Activated CD4-positive, alpha-beta T cell treated with anti-CD3 and anti-CD28 coated beads for 36 hours (primary cell): Measurements from ENCODE around the gene PXK. TPM values are rescaled to one million over a fixed set of nuclear protein-coding genes. Genes with fewer than 3 reads are reported as not detected.

Experiments used
- ATAC-seq: fragments of 200-7000 bp; cut with Tn5 transposase; one replicate; pipeline ENCODE4 v1.10.0; 2021; ENCODE audit warnings: mild to moderate bottlenecking, moderate library complexity
- CTCF ChIA-PET: fragments of 350-600 bp; sonication (Branson Sonifier 250); formaldehyde crosslinking; loops from one replicate; lab custom pipeline; 2021; ENCODE audit warnings: antibody characterized with exemption; lab: Charles Lee
- POLR2A ChIA-PET: fragments of 350-600 bp; sonication (Branson Sonifier 250); formaldehyde crosslinking; loops from one replicate; lab custom pipeline; 2021; ENCODE audit warnings: antibody characterized with exemption, inconsistent platforms; lab: Charles Lee
- DNase-seq: peaks from one replicate; pipeline ENCODE4 v3.0.0-alpha.2; 2020
- H3K27ac Mint-ChIP-seq: one replicate; pipeline ENCODE4 v1.8.0; 2021; ENCODE audit warnings: mixed read lengths
- H3K27me3 Mint-ChIP-seq: one replicate; pipeline ENCODE4 v1.8.0; 2021; ENCODE audit warnings: mixed read lengths
- H3K36me3 Mint-ChIP-seq: one replicate; pipeline ENCODE4 v1.8.0; 2021; ENCODE audit warnings: low read depth, mixed read lengths
- H3K4me1 Mint-ChIP-seq: one replicate; pipeline ENCODE4 v1.8.0; 2021; ENCODE audit warnings: mixed read lengths
- H3K4me3 Mint-ChIP-seq: one replicate; pipeline ENCODE4 v1.8.0; 2021; ENCODE audit warnings: mild to moderate bottlenecking, moderate library complexity, mixed read lengths
- H3K9me3 Mint-ChIP-seq: one replicate; pipeline ENCODE4 v1.8.0; 2021; ENCODE audit warnings: low read depth, mixed read lengths
- intact Hi-C, 2 experiments: fragments of 100-400 bp; cut with DNase I in 1 of 2; cut with micrococcal nuclease in 1 of 2; formaldehyde crosslinking; loops; one replicate each; pipeline versions ENCODE4 v1.14.2 to v1.15.1; 2022 to 2024; cut with DNase I, micrococcal nuclease
- total RNA-seq, 2 experiments: library from RNA; stranded (reverse); gene quantifications; one replicate each; pipeline ENCODE4 v1.2.3, GENCODE V29; 2021

PXK gene
- total RNA-seq, 2 experiments from 2014 or later = 35.2 to 50.7 TPM

DNA sequence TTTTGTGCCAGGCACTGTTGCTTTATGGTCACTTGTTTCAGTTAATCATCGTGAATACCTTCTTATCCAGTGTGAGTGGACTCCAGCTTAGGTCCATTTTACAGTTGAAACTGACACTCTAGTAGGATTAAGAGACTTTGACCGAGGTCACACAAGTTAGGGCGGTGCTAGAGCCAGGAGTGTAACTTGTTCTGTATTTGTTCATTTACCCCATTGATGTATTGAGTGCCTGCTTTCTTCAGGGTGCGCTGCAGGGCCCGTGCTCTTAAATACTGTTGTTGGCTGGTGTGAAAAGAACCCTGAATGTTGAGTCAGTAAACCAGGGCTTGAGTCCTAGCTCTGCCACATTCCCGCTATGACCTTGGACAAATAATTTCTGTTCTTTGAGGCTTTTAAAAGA, 85.5 kb downstream of the PXK start:
- ChIA-PET POLR2A (no interaction called here), CTCF (interaction anchor here (0.5 to 4.4 kb wide), 4 partner anchors 74 to 111 kb away, joined by 3 to 44 read pairs (median 4); partner anchors contain the start of genes HTD2, KCTD6 and RPP14)
- H3K9me3 Mint-ChIP-seq = no peaks in the 10 kb centered on the region
- H3K4me3 Mint-ChIP-seq = no peak overlapping the region
- H3K27me3 Mint-ChIP-seq = no peaks in the 10 kb centered on the region
- DNase-seq = no peak
- peaks cover 12% of the 10 kb centered on the region for H3K36me3 Mint-ChIP-seq
- intact Hi-C loops = no loop called here
- H3K4me1 Mint-ChIP-seq = peaks cover 8% of the 10 kb centered on the region
- no peak for ATAC-seq
- H3K27ac Mint-ChIP-seq = no peak overlapping the region

DNA sequence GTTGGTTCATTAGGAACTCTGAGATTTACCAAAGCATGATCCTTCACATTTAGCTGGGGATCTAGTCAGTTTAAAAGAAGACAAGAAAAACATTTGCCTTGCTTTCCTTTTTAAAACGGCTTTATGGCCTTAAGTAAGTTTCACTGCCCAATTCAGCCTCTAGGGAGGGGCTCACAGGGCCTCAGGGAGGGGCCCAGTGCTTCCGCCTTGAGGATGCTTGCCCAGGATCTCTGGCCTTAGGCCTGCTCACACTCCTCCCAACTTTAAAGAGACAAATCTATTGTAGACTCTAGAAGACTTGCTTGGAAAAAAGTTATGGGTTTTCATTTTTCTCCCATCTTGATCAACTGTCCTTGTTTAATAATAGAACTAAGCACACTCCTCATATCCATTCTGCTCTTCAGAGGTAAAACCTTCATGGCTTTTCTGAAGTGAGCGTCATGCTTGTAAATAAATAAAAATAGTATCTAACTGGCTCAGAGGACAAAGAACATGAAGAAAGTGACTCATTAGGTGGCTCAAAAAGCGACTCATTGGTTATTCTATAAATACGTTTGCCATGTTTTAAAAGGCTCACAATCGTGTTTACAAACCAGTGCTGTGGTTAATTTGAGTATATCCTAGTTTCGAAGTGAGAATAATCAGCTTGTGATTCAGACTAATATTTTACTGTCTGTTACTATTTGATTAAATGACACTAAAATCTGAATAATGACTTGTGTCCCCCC, 87.3 kb downstream of the PXK start:
- Mint-ChIP-seq H3K4me3 (no peak overlapping the region), H3K27ac (peak overlapping the region; percentile 70), H3K27me3 (no peaks in the 10 kb centered on the region), H3K9me3 (no peaks in the 10 kb centered on the region), H3K4me1 (peaks cover 4% of the 10 kb centered on the region), H3K36me3 (peaks cover 17% of the 10 kb centered on the region)
- ChIA-PET CTCF (interaction anchor here (0.6 to 0.8 kb wide), 2 partner anchors 22 to 110 kb away, joined by 3 read pairs; no protein-coding TSS in a partner anchor), POLR2A (no interaction called here)
- ATAC-seq (peak; percentile 49), DNase-seq (no peak)
- intact Hi-C loops = no loop called here

DNA sequence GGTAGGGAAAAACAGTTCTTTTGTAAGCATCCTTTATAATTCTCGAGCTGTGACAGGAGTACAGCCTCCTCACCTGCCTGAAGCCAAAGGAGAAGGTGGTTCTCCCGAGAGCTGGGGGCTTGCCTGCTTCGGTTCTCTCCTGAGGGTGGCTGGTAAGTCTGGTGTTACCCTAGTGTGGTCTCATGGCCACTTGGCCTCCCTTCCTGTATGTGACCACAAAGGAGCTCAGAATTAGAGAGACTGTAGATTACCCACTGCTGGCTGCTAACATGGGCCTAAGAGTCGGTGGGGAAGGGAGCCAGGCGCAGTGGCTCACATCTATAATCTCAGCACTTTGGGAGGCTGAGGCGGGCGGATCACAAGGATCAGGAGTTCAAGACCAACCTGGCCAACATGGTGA, 88.3 kb downstream of the PXK start:
- DNase-seq = no peak
- Mint-ChIP-seq H3K27ac (no peak overlapping the region), H3K4me1 (peaks cover 4% of the 10 kb centered on the region), H3K36me3 (peaks cover 16% of the 10 kb centered on the region), H3K4me3 (no peak overlapping the region), H3K27me3 (no peaks in the 10 kb centered on the region), H3K9me3 (no peaks in the 10 kb centered on the region)
- CTCF ChIA-PET = interaction anchor here (0.6 kb wide), 1 partner anchor 317 kb away, joined by 3 read pairs; no protein-coding TSS in a partner anchor
- POLR2A ChIA-PET = no interaction called here
- intact Hi-C loops = no loop called here
- ATAC-seq = no peak

DNA sequence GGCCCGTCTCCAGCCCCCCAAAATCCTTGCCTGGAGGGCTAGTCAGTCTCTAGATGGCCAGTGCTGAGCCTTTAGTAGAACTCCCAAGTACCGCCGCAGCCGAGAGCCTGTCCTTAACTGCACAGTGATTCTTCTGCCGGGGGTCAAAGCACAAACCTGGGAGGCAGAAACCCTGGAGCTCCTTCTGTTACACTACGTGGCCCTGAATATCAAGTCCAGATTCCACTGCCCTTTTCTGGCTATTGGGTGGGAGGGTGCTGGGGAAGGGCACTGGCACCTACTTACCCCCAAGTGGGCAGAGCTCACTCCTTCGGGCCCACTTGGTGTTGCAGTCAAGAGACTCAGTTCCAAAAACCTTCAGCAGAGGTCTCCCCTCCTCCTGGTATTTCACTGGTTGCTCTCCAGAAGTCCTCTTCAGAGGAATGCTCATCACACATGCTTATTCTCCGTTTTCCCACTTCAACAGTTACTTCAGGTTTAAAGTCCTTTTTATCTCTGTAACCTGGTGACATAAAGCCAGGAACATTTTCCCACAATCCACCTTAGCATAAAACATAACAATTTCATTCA, 90.1 kb downstream of the PXK start:
- Mint-ChIP-seq H3K27me3 (no peaks in the 10 kb centered on the region), H3K27ac (peak overlapping the region; percentile 71)
- intact Hi-C loops = no loop called here

DNA sequence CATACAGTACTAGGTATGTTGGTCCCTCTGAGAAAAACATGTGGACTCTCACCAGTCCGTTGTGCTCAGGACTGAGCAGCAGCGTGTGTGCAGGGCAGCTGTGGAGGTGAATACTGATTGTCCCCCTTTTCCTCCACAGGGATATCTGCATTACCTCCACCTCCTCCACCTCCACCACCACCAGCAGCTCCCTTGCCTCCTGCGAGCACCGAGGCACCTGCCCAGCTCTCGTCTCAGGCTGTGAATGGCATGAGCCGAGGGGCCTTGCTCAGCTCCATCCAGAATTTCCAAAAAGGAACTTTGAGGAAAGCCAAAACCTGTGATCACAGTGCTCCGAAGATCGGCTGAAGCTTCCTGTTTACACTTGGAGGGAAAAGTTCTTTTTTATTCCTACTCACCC, 91.9 kb downstream of the PXK start:
- intact Hi-C loops = loop anchor here in 1 of 2 experiments (5.0 kb wide), 1 partner anchor 237 kb away; no protein-coding TSS in a partner anchor
- Mint-ChIP-seq H3K9me3 (no peaks in the 10 kb centered on the region), H3K4me3 (no peak overlapping the region), H3K36me3 (peaks cover 38% of the 10 kb centered on the region), H3K27ac (peak overlapping the region; percentile 35), H3K4me1 (peaks cover 4% of the 10 kb centered on the region), H3K27me3 (no peaks in the 10 kb centered on the region)
- ChIA-PET POLR2A (interaction anchor here (0.7 kb wide), 1 partner anchor 8 kb away, joined by 3 read pairs; no protein-coding TSS in a partner anchor), CTCF (interaction anchor here (1.1 to 2.5 kb wide), 3 partner anchors 9 to 108 kb away, joined by 3 to 10 read pairs (median 3); no protein-coding TSS in a partner anchor)
- no peak for DNase-seq
- no peak for ATAC-seq

More for the DNA sequence above, 90.1 kb downstream of the PXK start:
- ATAC-seq = no peak
- Mint-ChIP-seq H3K9me3 (no peaks in the 10 kb centered on the region), H3K4me1 (peaks cover 4% of the 10 kb centered on the region), H3K4me3 (no peak overlapping the region), H3K36me3 (peaks cover 23% of the 10 kb centered on the region)
- ChIA-PET POLR2A (no interaction called here), CTCF (interaction anchor here (1.0 kb wide), 1 partner anchor 117 kb away, joined by 3 read pairs; the partner anchor contains the start of genes HTD2 and RPP14)
- DNase-seq = no peak

DNA sequence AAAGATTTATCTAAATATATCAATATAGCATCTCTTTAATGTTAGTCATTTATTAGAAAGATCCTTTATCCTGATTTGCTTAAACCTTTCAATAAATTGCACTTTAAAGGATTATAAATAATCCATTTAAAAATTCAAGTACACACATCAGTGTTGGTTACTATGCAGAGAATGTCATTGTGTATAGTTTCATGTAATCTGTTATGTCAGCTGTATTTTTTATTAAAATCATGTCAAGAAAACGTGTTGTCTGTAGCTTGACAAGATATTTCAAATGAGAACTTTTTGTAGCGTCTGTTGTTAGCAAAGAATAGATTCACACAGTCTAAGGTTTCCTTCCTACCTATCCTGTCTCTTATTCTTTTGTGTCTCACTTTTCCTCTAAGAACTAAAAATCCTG, 93.1 kb downstream of the PXK start:
- Mint-ChIP-seq H3K9me3 (no peaks in the 10 kb centered on the region), H3K4me1 (no peaks in the 10 kb centered on the region), H3K36me3 (peaks cover 44% of the 10 kb centered on the region), H3K27me3 (no peaks in the 10 kb centered on the region), H3K4me3 (no peak overlapping the region), H3K27ac (peak overlapping the region; percentile 51)
- CTCF ChIA-PET = interaction anchor here (0.6 to 2.5 kb wide), 5 partner anchors 9 to 107 kb away, joined by 3 to 10 read pairs (median 3); no protein-coding TSS in a partner anchor
- POLR2A ChIA-PET = interaction anchor here (0.6 to 1.7 kb wide), 2 partner anchors 112 to 119 kb away, joined by 3 to 4 read pairs; partner anchors contain the start of gene HTD2
- ATAC-seq = no peak
- intact Hi-C loops = loop anchor here in 1 of 2 experiments (5.0 kb wide), 1 partner anchor 238 kb away; no protein-coding TSS in a partner anchor
- no peak for DNase-seq

DNA sequence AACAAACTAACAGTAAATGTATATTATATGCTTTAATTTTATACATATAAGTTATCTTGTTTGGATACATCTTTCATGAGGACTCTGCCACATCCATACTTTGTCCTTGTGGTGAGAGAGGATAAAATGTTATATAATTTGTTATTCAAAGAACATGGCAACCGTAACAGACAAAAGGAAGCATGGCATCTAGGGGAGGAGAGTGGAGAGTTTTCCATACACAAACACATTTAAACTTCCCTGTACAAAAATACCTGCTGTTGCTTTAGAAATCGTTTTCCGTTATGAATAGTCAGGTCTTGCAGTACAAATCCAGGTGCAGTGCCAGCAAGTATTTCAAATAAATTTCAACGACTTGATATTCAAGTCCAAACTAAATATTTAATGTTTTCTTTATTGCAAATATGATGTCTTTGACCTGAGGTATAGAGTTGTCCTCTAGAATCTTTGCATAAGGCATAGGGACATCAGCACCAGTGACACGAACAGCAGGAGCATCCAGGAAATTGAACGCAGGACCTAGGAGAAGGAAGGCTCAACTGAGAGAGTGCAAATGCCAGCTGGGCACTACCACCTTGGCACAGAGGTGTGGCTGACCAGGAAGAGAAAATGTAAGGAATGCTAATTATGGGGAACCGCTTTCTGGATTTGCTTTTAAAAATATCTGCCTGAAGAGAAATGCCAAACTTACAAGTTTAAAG, 95.1 kb downstream of the PXK start:
- ATAC-seq (no peak), DNase-seq (no peak)
- no peaks in the 10 kb centered on the region for H3K27me3 Mint-ChIP-seq
- no peak overlapping the region for H3K27ac Mint-ChIP-seq
- ChIA-PET CTCF (interaction anchor here (0.8 kb wide), 1 partner anchor 122 kb away, joined by 3 read pairs; the partner anchor contains the start of genes HTD2 and RPP14), POLR2A (no interaction called here)
- no peak overlapping the region for H3K4me3 Mint-ChIP-seq
- peaks cover 44% of the 10 kb centered on the region for H3K36me3 Mint-ChIP-seq
- peaks cover 10% of the 10 kb centered on the region for H3K4me1 Mint-ChIP-seq
- intact Hi-C loops = loop anchor here in 1 of 2 experiments (5.0 kb wide), 1 partner anchor 241 kb away; no protein-coding TSS in a partner anchor
- no peaks in the 10 kb centered on the region for H3K9me3 Mint-ChIP-seq

DNA sequence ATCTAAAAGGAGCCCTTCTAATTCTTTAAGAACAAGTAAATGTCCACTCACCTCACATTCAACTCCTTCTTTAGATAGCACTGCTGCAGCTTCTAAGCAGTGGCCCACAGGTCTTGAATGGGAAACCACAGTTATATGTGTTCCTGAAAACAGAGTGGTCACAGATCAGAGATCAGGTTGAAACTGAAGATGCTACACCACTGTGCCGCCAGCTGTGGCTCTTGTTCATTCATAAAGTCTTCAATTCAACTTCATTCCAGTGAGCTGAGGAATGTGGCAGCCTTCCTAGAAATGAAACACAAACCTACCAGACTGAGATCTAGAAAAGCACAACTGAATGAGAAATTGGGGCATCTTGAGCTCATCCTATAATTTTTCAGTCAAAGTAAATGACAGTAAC, 97.0 kb downstream of the PXK start:
- Mint-ChIP-seq H3K36me3 (peaks cover 36% of the 10 kb centered on the region), H3K27me3 (no peaks in the 10 kb centered on the region)
- ATAC-seq = no peak

DNA sequence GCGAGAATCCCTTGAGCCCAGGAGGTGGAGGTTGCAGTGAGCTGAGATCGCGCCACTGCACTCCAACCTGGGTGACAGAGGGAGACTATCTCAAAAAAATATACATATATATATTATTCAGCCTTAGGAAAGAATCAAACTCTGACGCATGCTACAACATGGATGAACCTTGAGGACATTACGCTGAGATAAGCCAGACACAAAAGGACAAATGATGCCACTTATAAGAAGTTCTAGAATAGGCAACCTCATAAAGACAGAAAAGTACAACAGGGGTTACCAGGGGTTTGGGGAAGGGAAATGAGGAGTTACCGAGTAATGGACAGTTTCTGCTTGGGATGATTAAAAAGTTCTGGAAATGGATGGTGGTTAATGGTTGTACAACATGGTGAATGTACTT, 100.2 kb downstream of the PXK start:
- no peak for DNase-seq

More for the DNA sequence above, 97.0 kb downstream of the PXK start:
- peaks cover 23% of the 10 kb centered on the region for H3K4me1 Mint-ChIP-seq
- DNase-seq = no peak
- no peaks in the 10 kb centered on the region for H3K9me3 Mint-ChIP-seq
- CTCF ChIA-PET = interaction anchor here (0.6 kb wide), 2 partner anchors 111 to 139 kb away, joined by 3 read pairs; no protein-coding TSS in a partner anchor
- POLR2A ChIA-PET = no interaction called here
- H3K4me3 Mint-ChIP-seq = no peak overlapping the region
- intact Hi-C loops = loop anchor here in 1 of 2 experiments (5.0 to 10.0 kb wide), 5 partner anchors 242 to 872 kb away; partner anchors contain the start of genes ARF4, FLNB and PDE12
- H3K27ac Mint-ChIP-seq = peak overlapping the region; percentile 47

DNA sequence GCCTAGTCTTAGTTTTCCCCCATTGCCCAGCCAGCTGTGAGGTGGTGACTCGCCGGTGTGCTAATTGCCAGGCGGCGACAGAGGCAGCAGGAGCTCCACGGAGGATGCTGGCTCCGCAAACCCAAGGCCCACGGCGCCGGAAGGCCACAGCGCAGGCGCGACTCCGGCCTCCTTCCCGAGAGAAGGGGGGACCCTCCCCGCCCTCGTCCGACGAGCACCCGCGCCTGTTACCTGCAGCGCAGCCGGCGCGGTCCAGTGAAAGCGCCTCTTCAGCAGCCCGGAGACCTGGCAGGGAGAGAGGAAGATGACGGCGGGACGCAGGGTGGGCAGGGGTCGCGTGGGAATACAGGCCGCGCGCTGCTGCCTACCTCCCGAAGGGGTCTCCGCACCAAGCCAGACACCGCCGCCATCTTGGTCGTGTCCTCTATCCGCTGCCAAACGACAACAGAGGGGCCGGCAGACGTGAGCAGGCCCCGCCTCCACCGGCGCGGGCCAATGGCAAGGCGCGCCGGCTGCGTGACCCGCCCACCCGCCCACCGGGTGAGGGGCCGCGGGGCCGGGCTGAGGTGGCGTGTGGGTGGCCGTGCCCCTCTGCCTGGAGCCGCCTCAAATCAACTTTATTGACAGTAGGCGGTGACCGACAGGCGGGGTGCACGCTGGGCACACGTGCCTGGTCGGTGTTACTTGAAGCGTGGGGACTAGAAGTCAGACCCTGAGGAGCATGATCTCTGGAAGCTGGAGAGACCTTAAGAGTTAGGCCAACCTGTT, 100.9 kb downstream of the PXK start, which contains the start of gene PDHB:
Gene PDHB (minus strand): TSS at position 433 of the 768 bp plus-strand sequence. CDS start 23 bp downstream, at position 410.
- ChIA-PET POLR2A (interaction anchor here (0.6 to 1.1 kb wide), 3 partner anchors 10 to 38 kb away, joined by 3 to 4 read pairs (median 4); no protein-coding TSS in a partner anchor), CTCF (interaction anchor here (0.8 to 2.5 kb wide), 4 partner anchors 18 to 127 kb away, joined by 3 to 8 read pairs (median 6); partner anchors contain the start of genes HTD2, KCTD6 and RPP14)
- intact Hi-C loops = loop anchor here (1.0 to 10.0 kb wide), 15 partner anchors 30 to 876 kb away; partner anchors contain the start of genes KCTD6 (in 2 of the 2), ABHD6 (in 1 of the 2), ARF4 (in 1 of the 2) and FLNB (in 1 of the 2)
- peak; percentile 96 for ATAC-seq
- Mint-ChIP-seq H3K27ac (peak within 1 kb of the TSS; percentile 96), H3K4me1 (peaks cover 24% of the 10 kb centered on the region), H3K9me3 (no peaks in the 10 kb centered on the region), H3K4me3 (peak within 1 kb of the TSS; percentile 85), H3K27me3 (no peaks in the 10 kb centered on the region), H3K36me3 (peaks cover 20% of the 10 kb centered on the region)
- peak; percentile 93 for DNase-seq

More for the DNA sequence above, 100.2 kb downstream of the PXK start:
- H3K4me1 Mint-ChIP-seq = peaks cover 24% of the 10 kb centered on the region
- no peaks in the 10 kb centered on the region for H3K27me3 Mint-ChIP-seq
- ATAC-seq = no peak
- ChIA-PET CTCF (interaction anchor here (1.5 kb wide), 2 partner anchors 31 to 127 kb away, joined by 4 to 8 read pairs; partner anchors contain the start of genes HTD2 and RPP14), POLR2A (interaction anchor here (0.6 to 1.1 kb wide), 4 partner anchors 9 to 39 kb away, joined by 3 to 4 read pairs (median 4); no protein-coding TSS in a partner anchor)
- H3K4me3 Mint-ChIP-seq = peak overlapping the region; percentile 85
- peak overlapping the region; percentile 96 for H3K27ac Mint-ChIP-seq
- H3K9me3 Mint-ChIP-seq = no peaks in the 10 kb centered on the region
- peaks cover 27% of the 10 kb centered on the region for H3K36me3 Mint-ChIP-seq
- intact Hi-C loops = loop anchor here (1.0 to 10.0 kb wide), 15 partner anchors 30 to 876 kb away; partner anchors contain the start of genes KCTD6 (in 2 of the 2), ABHD6 (in 1 of the 2), ARF4 (in 1 of the 2) and FLNB (in 1 of the 2)
